ENCODE results near the gene ACOXL. TPM values are rescaled to one million over a fixed set of nuclear protein-coding genes. Genes with fewer than 3 reads are reported as not detected.
A peak's percentile ranks its signal among the peaks of the same experiment; 100 is the strongest.

ACOXL gene
- total and polyA plus RNA-seq, 9 of the 15 experiments (the other 6 are each of a cell fraction or from before 2014, with no cell fraction given) = 0.31 to 0.56 TPM; not detected in 7

DNA sequence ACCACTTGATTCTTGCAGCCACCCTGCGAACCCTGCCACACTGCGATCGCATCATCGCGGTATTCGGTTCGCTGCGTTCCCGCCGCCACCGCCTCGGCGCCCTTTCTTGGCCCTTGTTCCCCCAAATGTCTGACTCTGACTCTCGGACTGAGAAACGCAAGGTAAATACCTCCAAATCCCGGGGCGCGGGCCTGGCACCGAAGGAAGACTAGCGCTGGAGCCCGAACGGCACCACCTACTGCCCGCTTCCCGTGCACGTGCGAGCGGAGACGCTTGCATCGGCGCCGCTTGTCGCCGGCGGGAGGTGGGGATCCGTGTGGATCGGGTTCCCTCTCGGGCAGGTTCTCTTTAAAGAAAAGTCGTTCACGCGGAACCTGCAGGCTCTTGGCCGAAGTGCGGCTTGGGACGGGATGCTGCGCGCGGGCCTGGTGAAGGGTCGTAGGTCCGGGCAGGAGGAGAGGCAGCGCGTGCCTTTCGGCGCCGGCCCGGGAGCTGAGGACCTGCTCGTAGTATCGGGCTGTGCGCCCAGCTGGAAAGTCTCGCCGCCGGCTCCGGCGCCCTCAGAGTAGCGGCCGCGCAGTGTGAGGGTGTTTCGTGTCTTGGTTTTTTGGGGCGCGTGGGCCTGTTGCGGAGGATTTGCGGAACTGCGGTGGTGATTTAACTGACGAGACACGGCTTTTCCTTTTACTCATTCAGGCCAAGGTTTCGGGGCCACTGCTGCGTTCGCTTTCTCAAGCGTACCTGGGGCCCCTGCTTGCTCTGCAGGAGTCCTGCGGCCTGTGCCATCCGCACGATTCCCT lies 388.9 kb downstream of the ACOXL start (continued):
- TF ChIP-seq, protein P1, sequence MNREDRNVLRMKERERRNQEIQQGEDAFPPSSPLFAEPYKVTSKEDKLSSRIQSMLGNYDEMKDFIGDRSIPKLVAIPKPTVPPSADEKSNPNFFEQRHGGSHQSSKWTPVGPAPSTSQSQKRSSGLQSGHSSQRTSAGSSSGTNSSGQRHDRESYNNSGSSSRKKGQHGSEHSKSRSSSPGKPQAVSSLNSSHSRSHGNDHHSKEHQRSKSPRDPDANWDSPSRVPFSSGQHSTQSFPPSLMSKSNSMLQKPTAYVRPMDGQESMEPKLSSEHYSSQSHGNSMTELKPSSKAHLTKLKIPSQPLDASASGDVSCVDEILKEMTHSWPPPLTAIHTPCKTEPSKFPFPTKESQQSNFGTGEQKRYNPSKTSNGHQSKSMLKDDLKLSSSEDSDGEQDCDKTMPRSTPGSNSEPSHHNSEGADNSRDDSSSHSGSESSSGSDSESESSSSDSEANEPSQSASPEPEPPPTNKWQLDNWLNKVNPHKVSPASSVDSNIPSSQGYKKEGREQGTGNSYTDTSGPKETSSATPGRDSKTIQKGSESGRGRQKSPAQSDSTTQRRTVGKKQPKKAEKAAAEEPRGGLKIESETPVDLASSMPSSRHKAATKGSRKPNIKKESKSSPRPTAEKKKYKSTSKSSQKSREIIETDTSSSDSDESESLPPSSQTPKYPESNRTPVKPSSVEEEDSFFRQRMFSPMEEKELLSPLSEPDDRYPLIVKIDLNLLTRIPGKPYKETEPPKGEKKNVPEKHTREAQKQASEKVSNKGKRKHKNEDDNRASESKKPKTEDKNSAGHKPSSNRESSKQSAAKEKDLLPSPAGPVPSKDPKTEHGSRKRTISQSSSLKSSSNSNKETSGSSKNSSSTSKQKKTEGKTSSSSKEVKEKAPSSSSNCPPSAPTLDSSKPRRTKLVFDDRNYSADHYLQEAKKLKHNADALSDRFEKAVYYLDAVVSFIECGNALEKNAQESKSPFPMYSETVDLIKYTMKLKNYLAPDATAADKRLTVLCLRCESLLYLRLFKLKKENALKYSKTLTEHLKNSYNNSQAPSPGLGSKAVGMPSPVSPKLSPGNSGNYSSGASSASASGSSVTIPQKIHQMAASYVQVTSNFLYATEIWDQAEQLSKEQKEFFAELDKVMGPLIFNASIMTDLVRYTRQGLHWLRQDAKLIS (CRISPR knock-in tag; IDR thresholded peaks at IDR 0.05) = peak; percentile 79; the same call in 1 of the 2 replicates
- TF ChIP-seq, protein P2, sequence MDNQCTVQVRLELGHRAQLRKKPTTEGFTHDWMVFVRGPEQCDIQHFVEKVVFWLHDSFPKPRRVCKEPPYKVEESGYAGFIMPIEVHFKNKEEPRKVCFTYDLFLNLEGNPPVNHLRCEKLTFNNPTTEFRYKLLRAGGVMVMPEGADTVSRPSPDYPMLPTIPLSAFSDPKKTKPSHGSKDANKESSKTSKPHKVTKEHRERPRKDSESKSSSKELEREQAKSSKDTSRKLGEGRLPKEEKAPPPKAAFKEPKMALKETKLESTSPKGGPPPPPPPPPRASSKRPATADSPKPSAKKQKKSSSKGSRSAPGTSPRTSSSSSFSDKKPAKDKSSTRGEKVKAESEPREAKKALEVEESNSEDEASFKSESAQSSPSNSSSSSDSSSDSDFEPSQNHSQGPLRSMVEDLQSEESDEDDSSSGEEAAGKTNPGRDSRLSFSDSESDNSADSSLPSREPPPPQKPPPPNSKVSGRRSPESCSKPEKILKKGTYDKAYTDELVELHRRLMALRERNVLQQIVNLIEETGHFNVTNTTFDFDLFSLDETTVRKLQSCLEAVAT (IDR thresholded peaks at IDR 0.05) = peak in 1 of 2 experiments; percentile 58; a peak in 1 of 4 replicates
- TF ChIP-seq TEAD4 (IDR thresholded peaks at IDR 0.05; ENCODE audit: low read length) = no peak
- peak; percentile 80; the same call in 1 of the 2 replicates for TF ChIP-seq TEAD4 (CRISPR knock-in tag; IDR thresholded peaks at IDR 0.05; ENCODE audit: borderline replicate concordance)
- peak; percentile 22; the same call in 1 of the 2 replicates for TF ChIP-seq STAG1 (CRISPR knock-in tag; IDR thresholded peaks at IDR 0.05; ENCODE audit: borderline replicate concordance)
- TF ChIP-seq PHTF2 (CRISPR knock-in tag; IDR thresholded peaks at IDR 0.05) = no peak
- TF ChIP-seq, protein P3, sequence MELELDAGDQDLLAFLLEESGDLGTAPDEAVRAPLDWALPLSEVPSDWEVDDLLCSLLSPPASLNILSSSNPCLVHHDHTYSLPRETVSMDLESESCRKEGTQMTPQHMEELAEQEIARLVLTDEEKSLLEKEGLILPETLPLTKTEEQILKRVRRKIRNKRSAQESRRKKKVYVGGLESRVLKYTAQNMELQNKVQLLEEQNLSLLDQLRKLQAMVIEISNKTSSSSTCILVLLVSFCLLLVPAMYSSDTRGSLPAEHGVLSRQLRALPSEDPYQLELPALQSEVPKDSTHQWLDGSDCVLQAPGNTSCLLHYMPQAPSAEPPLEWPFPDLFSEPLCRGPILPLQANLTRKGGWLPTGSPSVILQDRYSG (tag; conservative IDR thresholded peaks at IDR 0.05; ENCODE audit: low read depth) = no peak
- TF ChIP-seq, protein P4, sequence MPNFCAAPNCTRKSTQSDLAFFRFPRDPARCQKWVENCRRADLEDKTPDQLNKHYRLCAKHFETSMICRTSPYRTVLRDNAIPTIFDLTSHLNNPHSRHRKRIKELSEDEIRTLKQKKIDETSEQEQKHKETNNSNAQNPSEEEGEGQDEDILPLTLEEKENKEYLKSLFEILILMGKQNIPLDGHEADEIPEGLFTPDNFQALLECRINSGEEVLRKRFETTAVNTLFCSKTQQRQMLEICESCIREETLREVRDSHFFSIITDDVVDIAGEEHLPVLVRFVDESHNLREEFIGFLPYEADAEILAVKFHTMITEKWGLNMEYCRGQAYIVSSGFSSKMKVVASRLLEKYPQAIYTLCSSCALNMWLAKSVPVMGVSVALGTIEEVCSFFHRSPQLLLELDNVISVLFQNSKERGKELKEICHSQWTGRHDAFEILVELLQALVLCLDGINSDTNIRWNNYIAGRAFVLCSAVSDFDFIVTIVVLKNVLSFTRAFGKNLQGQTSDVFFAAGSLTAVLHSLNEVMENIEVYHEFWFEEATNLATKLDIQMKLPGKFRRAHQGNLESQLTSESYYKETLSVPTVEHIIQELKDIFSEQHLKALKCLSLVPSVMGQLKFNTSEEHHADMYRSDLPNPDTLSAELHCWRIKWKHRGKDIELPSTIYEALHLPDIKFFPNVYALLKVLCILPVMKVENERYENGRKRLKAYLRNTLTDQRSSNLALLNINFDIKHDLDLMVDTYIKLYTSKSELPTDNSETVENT (CRISPR knock-in tag; IDR thresholded peaks at IDR 0.05) = no peak
- TF ChIP-seq CHD2 (IDR thresholded peaks at IDR 0.05; ENCODE audit: low read depth, low read length) = peak; percentile 77
- TF ChIP-seq, protein P5, sequence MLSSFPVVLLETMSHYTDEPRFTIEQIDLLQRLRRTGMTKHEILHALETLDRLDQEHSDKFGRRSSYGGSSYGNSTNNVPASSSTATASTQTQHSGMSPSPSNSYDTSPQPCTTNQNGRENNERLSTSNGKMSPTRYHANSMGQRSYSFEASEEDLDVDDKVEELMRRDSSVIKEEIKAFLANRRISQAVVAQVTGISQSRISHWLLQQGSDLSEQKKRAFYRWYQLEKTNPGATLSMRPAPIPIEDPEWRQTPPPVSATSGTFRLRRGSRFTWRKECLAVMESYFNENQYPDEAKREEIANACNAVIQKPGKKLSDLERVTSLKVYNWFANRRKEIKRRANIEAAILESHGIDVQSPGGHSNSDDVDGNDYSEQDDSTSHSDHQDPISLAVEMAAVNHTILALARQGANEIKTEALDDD (IDR thresholded peaks at IDR 0.05) = no peak
- TF ChIP-seq ZNF184 (CRISPR knock-in tag; IDR thresholded peaks at IDR 0.05) = no peak
- no peak for TF ChIP-seq ZNF717 (CRISPR knock-in tag; IDR thresholded peaks at IDR 0.05)
- 0 out of 4 replicates have a peak, but pooled peaks have one; percentile 25 to 29 for TF ChIP-seq SIN3A (IDR thresholded peaks at IDR 0.05; ENCODE audit: borderline replicate concordance in 2 of 2, control insufficient read depth in 1 of 2, low read depth in 2 of 2, low read length in 2 of 2)
- TF ChIP-seq PTRF (tag; IDR thresholded peaks at IDR 0.05) = no peak
- TF ChIP-seq MYNN (IDR thresholded peaks at IDR 0.05) = no peak
- TF ChIP-seq MYNN (CRISPR knock-in tag; IDR thresholded peaks at IDR 0.05) = no peak

Measured in K562 (cell line).